NCI-H128 (cell line): ENCODE measurements around the gene MIAT.
"Not testable (repeated sequence)": the region's sequence is repeated elsewhere in the genome, so short reads cannot be mapped to it uniquely, and the experiment has no call there.

Experiments used
- DNase-seq: peaks from one replicate; lab custom pipeline; 2025; ENCODE audit not compliant: unreplicated experiment; lab: John Stamatoyannopoulos, UW

MIAT gene

GRCh38 chr22:26692215-26692614 is 34.8 kb downstream of the MIAT start:
- DNase-seq = no peak

- no peak for DNase-seq
These were observed 39.8 kb downstream of the MIAT start for GRCh38 chr22:26697151-26697550.

- no peak for DNase-seq
These were observed 43.1 kb downstream of the MIAT start for GRCh38 chr22:26700462-26700861.

GRCh38 chr22:26700886-26701285 is 43.5 kb downstream of the MIAT start:
- no peak for DNase-seq

GRCh38 chr22:26701323-26701722 is 43.9 kb downstream of the MIAT start:
- no peak for DNase-seq

GRCh38 chr22:26702906-26703830 is 45.8 kb downstream of the MIAT start:
- DNase-seq = no peak

GRCh38 chr22:26705379-26705778 is 48.0 kb downstream of the MIAT start:
- DNase-seq = not testable (repeated sequence)

- no peak for DNase-seq
These were observed 49.7 kb downstream of the MIAT start for GRCh38 chr22:26707090-26707489.

- no peak for DNase-seq
These were observed 50.2 kb downstream of the MIAT start for GRCh38 chr22:26707581-26707980.

GRCh38 chr22:26708256-26709009 is 51.0 kb downstream of the MIAT start:
- no peak for DNase-seq

GRCh38 chr22:26709617-26710390 is 52.4 kb downstream of the MIAT start:
- no peak for DNase-seq

GRCh38 chr22:26711205-26711963 is 54.0 kb downstream of the MIAT start:
- no peak for DNase-seq

- no peak for DNase-seq
These were observed 54.8 kb downstream of the MIAT start for GRCh38 chr22:26712158-26712557.

GRCh38 chr22:26713823-26714449 is 56.5 kb downstream of the MIAT start:
- DNase-seq = no peak

- DNase-seq = no peak
These were observed 57.6 kb downstream of the MIAT start for GRCh38 chr22:26714971-26715370.

GRCh38 chr22:26715392-26715936 is 58.1 kb downstream of the MIAT start:
- DNase-seq = no peak

GRCh38 chr22:26718488-26718887 is 61.1 kb downstream of the MIAT start:
- no peak for DNase-seq

GRCh38 chr22:26718905-26719304 is 61.5 kb downstream of the MIAT start:
- DNase-seq = no peak

- DNase-seq = no peak
These were observed 64.8 kb downstream of the MIAT start for GRCh38 chr22:26722159-26722558.

- DNase-seq = no peak
These were observed 67.0 kb downstream of the MIAT start for GRCh38 chr22:26724414-26724813.
